A673 (cell line): ENCODE data around the gene NAA35.

Experiments
- CTCF ChIP-seq: fragments of 300-800, 200-600 bp; sonication (generic); conservative IDR thresholded peaks from 2 replicates; pipeline ENCODE4 v1.5.1; 2017; ENCODE audit warnings: low read depth, mild to moderate bottlenecking, antibody characterized with exemption, low read length, moderate library complexity, mixed read lengths
- EZH2 ChIP-seq: fragments of 200-600 bp; sonication (generic); IDR thresholded peaks from 2 replicates; pipeline ENCODE4 v1.6.1; 2017; ENCODE audit warnings: borderline replicate concordance, low read depth, mild to moderate bottlenecking, mixed read lengths, antibody characterized with exemption, low read length; ENCODE audit not compliant: poor library complexity, severe bottlenecking

GRCh38 chr9:85895685-85896084 is 45.3 kb upstream of the NAA35 start:
- TF ChIP-seq CTCF (no peak), EZH2 (no peak)
